HG03103 (cell line): ENCODE results near the gene CASKIN1.
"Not testable (repeated sequence)": the region's sequence is repeated elsewhere in the genome, so short reads cannot be mapped to it uniquely, and the experiment has no call there.

Experiments used
- ATAC-seq: cut with Tn5 transposase; IDR thresholded peaks from one replicate; pipeline ENCODE4 v1.9.1; 2021; ENCODE audit warnings: low read depth; ENCODE audit not compliant: unreplicated experiment

Gene CASKIN1

GRCh38 chr16:2147378-2147777, 49.0 kb downstream of the CASKIN1 start:
- no peak for ATAC-seq

GRCh38 chr16:2145843-2146242, 50.6 kb downstream of the CASKIN1 start:
- no peak for ATAC-seq

- no peak for ATAC-seq
These were observed 52.4 kb downstream of the CASKIN1 start for GRCh38 chr16:2143878-2144485.

GRCh38 chr16:2142942-2143877, 53.2 kb downstream of the CASKIN1 start:
- ATAC-seq = no peak

- not testable (repeated sequence) for ATAC-seq
These were observed 60.5 kb downstream of the CASKIN1 start, which contains the start of gene PKD1 for GRCh38 chr16:2135770-2136490. PKD1 (minus strand) TSS chr16:2135898; CDS start chr16:2135689, 209 bp downstream.

GRCh38 chr16:2135071-2135470, 61.3 kb downstream of the CASKIN1 start:
- ATAC-seq = not testable (repeated sequence)

GRCh38 chr16:2133797-2134196, 62.6 kb downstream of the CASKIN1 start:
- not testable (repeated sequence) for ATAC-seq

GRCh38 chr16:2129890-2130447, 66.4 kb downstream of the CASKIN1 start:
- not testable (repeated sequence) for ATAC-seq

- not testable (repeated sequence) for ATAC-seq
These were observed 67.2 kb downstream of the CASKIN1 start for GRCh38 chr16:2129251-2129650.

GRCh38 chr16:2127630-2128280, 68.7 kb downstream of the CASKIN1 start:
- not testable (repeated sequence) for ATAC-seq
